Ovary (tissue), 9 donors: ENCODE results near the gene DENND5B. TPM values are rescaled to one million over a fixed set of nuclear protein-coding genes. Genes with fewer than 3 reads are reported as not detected.
"Not testable (repeated sequence)": the region's sequence is repeated elsewhere in the genome, so short reads cannot be mapped to it uniquely, and the experiment has no call there.

Experiments
- DNase-seq, 5 donors: peaks; one replicate each; pipeline ENCODE4 v3.0.0-alpha.2; 2019 to 2020
- H3K27ac ChIP-seq, 2 donors: fragments of 200-600 bp; one replicate each; pipeline versions ENCODE4 v1.5.1 to v1.8.0; 2019 to 2022
- H3K27me3 ChIP-seq: fragments of 200-600 bp; one replicate; pipeline ENCODE4 v1.8.0; 2022
- H3K36me3 ChIP-seq: fragments of 200-600 bp; sonication (generic); one replicate; pipeline ENCODE4 v1.5.1; 2019
- H3K4me1 ChIP-seq: one replicate; pipeline ENCODE4 v1.8.1; 2013; ENCODE audit warnings: mild to moderate bottlenecking, moderate library complexity; ENCODE audit not compliant: insufficient read depth
- H3K4me3 ChIP-seq: fragments of 200-600 bp; sonication (generic); one replicate; pipeline ENCODE4 v1.5.1; 2017
- H3K9me3 ChIP-seq, 2 donors: fragments of 200-600 bp in 1 of 2; sonication (generic) in 1 of 2; one replicate each; pipeline versions ENCODE4 v1.5.1 to v1.8.1; 2013 to 2019; ENCODE audit warnings: mild to moderate bottlenecking in 1 of 2, moderate library complexity in 1 of 2
- EP300 ChIP-seq: sonication (generic); formaldehyde crosslinking; IDR thresholded peaks from one replicate; pipeline ENCODE4 v1.6.1; 2017; ENCODE audit warnings: antibody characterized with exemption
- POLR2A ChIP-seq: fragments of 450-650 bp; IDR thresholded peaks from one replicate; pipeline ENCODE4 v1.6.1; 2017; ENCODE audit warnings: antibody characterized with exemption, mild to moderate bottlenecking, moderate library complexity
- WGBS, 3 donors: extraction: QIAGEN DNeasy Blood & Tissue Kit in 1 of 3; methylation state at CpG; one replicate each; pipeline versions ENCODE4 v1.1.5 to v1.1.7; 2013 to 2017; 5-methylcytosine and 5-hydroxymethylcytosine counted together
- intact Hi-C, 4 donors: fragments of 100-400 bp; cut with DNase I; formaldehyde crosslinking; loops; one replicate each; pipeline versions ENCODE4 v1.11.0 to v1.15.1; 2022 to 2023
- polyA plus RNA-seq, 2 donors: library from polyadenylated mRNA; stranded (reverse); fragments of 200-250 nt in 1 of 2; fragments of 350-450 nt in 1 of 2; fragmentation: Illumina TruSeq in 1 of 2; extraction: RNeasy Lipid Tissue Mini Kit (QIAGEN cat#74804) in 1 of 2; gene quantifications; one replicate each; pipeline ENCODE4 v1.2.3, GENCODE V29; 2013 to 2014
- total RNA-seq, 7 donors: library from RNA; depleted of rRNA in 2 of 7; stranded (reverse); fragments of >200 nt in 2 of 7; fragmentation: NEBNext Ultra II Directional in 3 of 7; extraction: Animal tissue kit (Norgen Biotek cat#: 25700) in 3 of 7; gene quantifications; one replicate each; pipeline versions ENCODE4 v1.1.0 to v1.2.4, GENCODE V29; 2016 to 2023
- TF ChIP-seq, protein P1 (sequence below), 3 donors: fragments of 450-650 bp in 2 of 3; fragments of 200-600 bp in 1 of 3; IDR thresholded peaks; one replicate each; pipeline versions ENCODE4 v1.5.1 to v1.8.0; 2016 to 2022; ENCODE audit warnings: antibody characterized with exemption in 3 of 3, mild to moderate bottlenecking in 1 of 3
- donor health status: DM: no; HTN: no; CAD: no; lungs with moderate emphysema.
- donor health status: DM: no; HTN: no; CAD: no.
- donor health status: Bipolar disorder and iron deficiency.
- donor health status: DM: yes; HTN: yes; CAD: no.
- donor health status: DM: no; HTN: no; CAD: no.
- donor health status: DM: yes; HTN: yes; CAD: no.

The DENND5B gene
- total and polyA plus RNA-seq, 9 donors = 13.9 to 70.7 (median 47.9) TPM

DNA sequence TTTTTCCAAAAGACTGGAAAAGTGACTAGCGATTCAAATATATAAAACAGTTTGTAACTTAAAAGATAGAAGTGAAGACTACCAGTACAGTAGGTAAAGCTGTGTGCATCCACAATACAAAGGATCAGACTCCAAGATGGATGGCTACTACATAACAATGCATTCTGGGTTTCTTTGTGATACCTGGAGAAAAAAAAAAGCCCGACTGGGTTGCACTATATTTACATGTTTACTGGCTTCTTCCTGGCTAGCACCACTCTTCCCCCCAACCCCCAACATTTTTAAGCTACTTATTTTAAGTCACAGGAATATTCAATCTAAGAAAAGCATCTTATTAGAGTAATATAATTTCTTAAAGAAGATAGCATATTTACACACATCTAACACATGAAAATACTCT, 203.9 kb downstream of the DENND5B start:
- no peaks in the 10 kb centered on the region for H3K27me3 ChIP-seq
- H3K36me3 ChIP-seq = no peaks in the 10 kb centered on the region
- H3K9me3 ChIP-seq = no peaks in the 10 kb centered on the region
- no peak overlapping the region for H3K4me3 ChIP-seq
- intact Hi-C loops = no loop called here
- no peak for DNase-seq
- WGBS, 3 donors = 39 to 49% (median 47%) methylated on average over 2 of the region's 2 CpGs
- H3K4me1 ChIP-seq = no peaks in the 10 kb centered on the region
- H3K27ac ChIP-seq = no peak overlapping the region
- TF ChIP-seq POLR2A (no peak), EP300 (no peak)
- TF ChIP-seq, protein P1, sequence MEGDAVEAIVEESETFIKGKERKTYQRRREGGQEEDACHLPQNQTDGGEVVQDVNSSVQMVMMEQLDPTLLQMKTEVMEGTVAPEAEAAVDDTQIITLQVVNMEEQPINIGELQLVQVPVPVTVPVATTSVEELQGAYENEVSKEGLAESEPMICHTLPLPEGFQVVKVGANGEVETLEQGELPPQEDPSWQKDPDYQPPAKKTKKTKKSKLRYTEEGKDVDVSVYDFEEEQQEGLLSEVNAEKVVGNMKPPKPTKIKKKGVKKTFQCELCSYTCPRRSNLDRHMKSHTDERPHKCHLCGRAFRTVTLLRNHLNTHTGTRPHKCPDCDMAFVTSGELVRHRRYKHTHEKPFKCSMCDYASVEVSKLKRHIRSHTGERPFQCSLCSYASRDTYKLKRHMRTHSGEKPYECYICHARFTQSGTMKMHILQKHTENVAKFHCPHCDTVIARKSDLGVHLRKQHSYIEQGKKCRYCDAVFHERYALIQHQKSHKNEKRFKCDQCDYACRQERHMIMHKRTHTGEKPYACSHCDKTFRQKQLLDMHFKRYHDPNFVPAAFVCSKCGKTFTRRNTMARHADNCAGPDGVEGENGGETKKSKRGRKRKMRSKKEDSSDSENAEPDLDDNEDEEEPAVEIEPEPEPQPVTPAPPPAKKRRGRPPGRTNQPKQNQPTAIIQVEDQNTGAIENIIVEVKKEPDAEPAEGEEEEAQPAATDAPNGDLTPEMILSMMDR (IDR thresholded peaks at IDR 0.05) = no peak

DNA sequence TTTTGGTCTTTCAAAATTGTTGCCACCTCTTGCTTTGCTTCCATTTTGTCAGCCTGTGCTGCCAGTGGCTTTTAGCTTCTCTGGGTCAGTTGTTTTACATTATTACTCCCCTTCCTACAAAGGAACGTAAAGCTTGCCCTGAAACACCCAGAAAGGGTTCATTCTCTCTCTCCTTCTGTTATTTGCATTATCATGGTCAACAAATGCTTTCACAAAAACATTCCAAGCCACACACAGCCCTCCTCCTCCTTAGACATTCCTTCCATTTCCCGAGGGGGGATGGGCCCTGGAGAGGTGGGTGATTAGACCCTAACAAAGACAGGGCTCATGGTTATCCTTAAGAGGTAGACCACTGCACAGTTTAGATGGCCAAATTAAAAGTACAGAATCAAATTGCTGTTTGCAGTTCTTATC, 204.6 kb downstream of the DENND5B start:
- Histone ChIP-seq H3K27ac (no peak overlapping the region), H3K9me3 (no peaks in the 10 kb centered on the region), H3K36me3 (no peaks in the 10 kb centered on the region), H3K4me1 (no peaks in the 10 kb centered on the region), H3K4me3 (no peak overlapping the region), H3K27me3 (no peaks in the 10 kb centered on the region)
- intact Hi-C loops = no loop called here
- TF ChIP-seq, protein P1 (IDR thresholded peaks at IDR 0.05) = no peak
- no peak for DNase-seq
- WGBS, 3 donors = 13 to 29% (median 14%) methylated on average over 2 of the region's 2 CpGs

DNA sequence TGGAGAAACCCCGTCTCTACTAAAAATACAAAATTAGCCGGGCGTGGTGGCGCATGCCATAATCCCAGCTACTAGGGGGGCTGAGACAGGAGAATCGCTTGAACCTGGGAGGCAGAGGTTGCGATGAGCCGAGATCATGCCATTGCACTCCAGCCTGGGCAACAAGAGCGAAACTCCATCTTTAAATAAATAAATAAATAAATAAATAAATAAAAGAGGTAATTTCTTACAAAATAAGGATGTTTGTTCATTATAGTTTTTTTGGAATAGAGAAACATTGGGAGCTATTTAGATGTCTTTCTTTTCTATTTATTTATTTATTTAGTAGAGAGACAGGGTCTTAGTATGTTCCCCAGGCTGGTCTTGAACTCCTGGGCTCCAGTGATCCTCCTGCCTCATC, 213.7 kb downstream of the DENND5B start:
- DNase-seq, intact Hi-C loops, H3K27me3 ChIP-seq, H3K4me3 ChIP-seq, H3K9me3 ChIP-seq, H3K4me1 ChIP-seq, H3K27ac ChIP-seq, H3K36me3 ChIP-seq: not testable (repeated sequence)
- 82 to 92% (median 90%) methylated on average over 8 of the region's 8 CpGs for WGBS, 3 donors

DNA sequence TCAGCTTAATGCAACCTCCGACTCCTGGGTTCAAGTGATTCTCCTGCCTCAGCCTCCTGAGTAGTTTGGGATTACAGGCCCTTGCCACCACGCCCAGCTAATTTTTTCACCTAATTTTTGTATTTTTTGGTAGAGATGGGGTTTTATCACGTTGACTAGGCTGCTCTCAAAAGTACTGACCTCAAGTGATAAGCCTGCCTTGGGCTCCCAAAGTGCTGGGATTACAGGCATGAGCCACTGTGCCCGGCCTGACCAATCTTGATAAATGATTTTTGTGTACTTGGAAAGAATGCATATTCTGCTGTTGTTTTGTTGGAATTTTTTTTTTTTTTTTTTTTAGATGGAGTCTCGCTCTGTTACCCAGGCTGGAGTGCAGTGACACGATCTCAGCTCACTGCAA, 215.5 kb downstream of the DENND5B start:
- intact Hi-C loops, H3K9me3 ChIP-seq, H3K4me3 ChIP-seq, H3K36me3 ChIP-seq, DNase-seq, H3K4me1 ChIP-seq, H3K27me3 ChIP-seq, H3K27ac ChIP-seq: not testable (repeated sequence)
- 75 to 83% (median 76%) methylated on average over 6 of the region's 6 CpGs for WGBS, 3 donors

DNA sequence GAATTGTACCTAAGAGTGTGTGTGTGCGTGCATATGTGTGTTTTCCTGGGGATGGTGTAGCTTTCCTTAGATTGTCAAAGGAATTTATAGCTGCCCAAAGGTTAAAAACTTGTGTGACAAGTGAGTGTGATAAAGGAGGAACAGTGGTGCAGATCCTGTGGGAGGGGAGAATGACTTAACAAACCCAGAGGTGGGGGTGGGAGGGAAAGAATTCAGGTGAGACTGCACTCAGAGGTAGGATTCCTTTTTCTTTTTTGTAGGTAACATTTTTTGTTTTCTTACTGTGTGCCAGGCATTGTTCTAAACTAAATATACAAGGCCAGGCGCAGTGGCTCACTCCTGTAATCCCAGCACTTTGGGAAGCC, 219.7 kb downstream of the DENND5B start:
- Histone ChIP-seq H3K27me3 (no peaks in the 10 kb centered on the region), H3K27ac (no peak overlapping the region), H3K4me1 (peaks cover 4% of the 10 kb centered on the region), H3K9me3 (no peaks in the 10 kb centered on the region), H3K4me3 (no peak overlapping the region), H3K36me3 (no peaks in the 10 kb centered on the region)
- intact Hi-C loops = no loop called here
- WGBS, 3 donors = 87 to 99% (median 93%) methylated on average over 2 of the region's 2 CpGs
- TF ChIP-seq POLR2A (no peak), EP300 (no peak)
- TF ChIP-seq, protein P1 (IDR thresholded peaks at IDR 0.05) = no peak
- no peak for DNase-seq
